ENCODE measurements around the gene METTL4.
A peak's percentile ranks its signal among the peaks of the same experiment; 100 is the strongest.
"Not testable (repeated sequence)": the region's sequence is repeated elsewhere in the genome, so short reads cannot be mapped to it uniquely, and the experiment has no call there.

The METTL4 gene

DNA sequence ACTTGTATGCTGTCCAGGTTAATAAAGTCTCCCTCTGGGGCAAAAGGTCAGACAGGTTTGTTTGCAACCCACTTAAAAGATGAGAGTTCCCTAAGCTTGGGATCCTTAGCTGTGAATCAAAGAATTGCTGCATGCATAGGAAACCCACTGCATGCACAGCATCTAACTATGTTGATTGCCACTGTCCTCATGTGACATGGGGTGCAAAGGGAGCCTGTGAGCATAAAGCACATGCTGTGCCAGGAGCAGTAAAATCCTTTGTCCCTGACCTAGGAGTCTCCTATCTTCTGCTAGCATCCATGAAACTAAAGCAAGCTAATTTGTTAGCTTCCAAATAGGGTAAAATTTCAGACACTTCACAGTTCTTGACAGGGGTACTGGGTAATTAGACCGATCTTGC lies 13.8 kb downstream of the METTL4 start:
- DNase-seq = no peak

GRCh38 chr18:2555895-2556294 lies 15.4 kb downstream of the METTL4 start:
- DNase-seq = no peak

DNA sequence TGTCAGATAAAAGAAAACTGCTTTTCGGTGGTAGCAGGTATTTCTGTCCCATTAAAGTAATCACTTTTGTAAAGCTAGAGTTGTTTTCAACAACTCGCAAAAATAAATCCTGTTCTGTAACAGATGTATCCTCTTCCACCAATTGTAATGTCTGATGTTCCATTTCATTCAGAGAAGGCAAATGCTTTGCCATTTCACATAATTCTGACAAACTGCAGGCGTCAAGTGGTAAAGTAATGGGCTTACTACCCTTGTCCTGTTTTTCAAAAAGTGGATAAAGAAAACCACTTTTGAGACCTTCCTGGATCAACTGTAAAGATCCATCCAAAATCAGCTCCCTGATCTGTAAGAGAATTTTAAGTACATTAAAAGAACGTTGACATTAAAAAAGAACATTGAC lies 16.6 kb downstream of the METTL4 start:
- DNase-seq = no peak

- DNase-seq = no peak
Measured at GRCh38 chr18:2551425-2551824, 19.9 kb downstream of the METTL4 start.

DNA sequence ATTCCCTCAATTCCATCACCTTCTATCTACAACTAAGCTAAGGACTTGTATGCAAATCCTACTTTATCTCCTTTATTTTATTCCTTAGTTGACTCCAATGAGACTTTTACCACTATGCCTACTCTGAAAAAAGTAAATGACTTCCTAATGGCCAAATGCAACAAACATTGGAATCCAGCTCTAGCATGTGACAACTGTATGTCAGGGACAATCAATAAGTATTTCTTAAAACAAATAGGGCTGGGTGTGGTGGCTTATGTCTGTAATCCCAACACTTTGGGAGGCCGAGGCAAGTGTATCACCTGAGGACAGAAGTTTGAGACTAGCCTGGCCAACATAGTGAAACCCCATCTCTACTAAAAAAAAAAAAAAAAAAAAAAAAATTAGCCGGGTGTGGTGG lies 21.8 kb downstream of the METTL4 start:
- DNase-seq = no peak

GRCh38 chr18:2547477-2548087 lies 23.7 kb downstream of the METTL4 start:
- DNase-seq = peak; percentile 21

DNA sequence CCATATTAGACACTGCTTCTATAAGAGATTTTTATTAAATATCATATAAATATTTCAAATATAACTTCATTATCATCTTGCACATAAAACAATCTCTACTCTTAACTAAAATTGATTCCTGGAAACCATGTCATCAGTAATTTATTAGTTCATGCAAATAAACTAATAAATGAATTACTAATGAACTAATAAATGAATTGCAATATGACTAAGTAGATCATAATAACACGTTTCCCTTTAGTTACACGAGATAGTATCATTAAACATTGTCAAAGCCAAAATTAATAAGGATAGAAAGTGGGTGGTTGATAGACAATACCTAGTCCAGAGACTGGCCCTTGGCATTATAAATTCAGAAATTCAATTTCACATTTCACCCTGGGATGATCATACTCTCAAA lies 26.1 kb downstream of the METTL4 start:
- no peak for DNase-seq

DNA sequence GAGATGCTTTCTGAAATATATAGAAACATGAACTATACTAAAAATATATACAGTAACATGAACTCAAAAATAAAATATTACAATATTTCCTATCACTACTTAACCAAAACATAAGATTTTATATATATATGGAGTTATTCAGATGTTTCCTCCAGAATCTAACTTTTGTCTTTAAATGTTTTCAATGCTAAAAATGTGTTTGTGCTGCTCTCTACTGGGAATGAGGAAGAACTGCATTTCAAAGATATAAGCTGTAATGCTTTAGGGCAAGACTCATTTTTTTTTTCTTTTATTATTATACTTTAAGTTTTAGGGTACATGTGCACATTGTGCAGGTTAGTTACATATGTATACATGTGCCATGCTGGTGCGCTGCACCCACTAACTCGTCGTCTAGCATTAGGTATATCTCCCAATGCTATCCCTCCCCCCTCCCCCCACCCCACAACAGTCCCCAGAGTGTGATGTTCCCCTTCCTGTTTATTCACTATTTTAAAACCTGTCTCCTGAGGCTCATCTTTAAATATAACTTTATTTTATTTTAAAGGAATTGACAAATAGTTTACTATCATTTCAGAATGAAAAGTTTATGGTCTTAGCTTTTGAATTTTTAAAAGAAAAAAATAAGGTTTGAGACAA lies 29.3 kb downstream of the METTL4 start:
- DNase-seq = not testable (repeated sequence)

- no peak for DNase-seq
Measured at GRCh38 chr18:2540575-2540974, 30.7 kb downstream of the METTL4 start.

DNA sequence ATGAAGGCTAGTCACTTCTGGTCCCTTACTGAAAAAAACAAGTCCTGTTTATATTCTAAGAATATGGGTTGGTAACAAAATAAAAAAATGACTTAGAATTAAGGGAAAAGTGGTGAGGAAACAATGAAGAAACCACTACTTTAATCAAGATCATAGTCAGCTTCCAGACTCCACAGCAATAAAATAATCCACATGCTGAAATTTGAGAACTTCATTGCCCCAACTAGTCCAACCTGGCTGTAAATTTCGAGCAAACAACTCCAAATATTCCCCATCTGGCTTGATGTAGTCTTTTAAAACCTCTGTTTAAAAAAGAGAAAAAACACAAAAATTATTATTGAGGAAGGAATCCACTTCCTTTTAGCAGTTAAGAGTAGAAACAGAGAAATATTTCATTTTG lies 32.5 kb downstream of the METTL4 start:
- DNase-seq = no peak

DNA sequence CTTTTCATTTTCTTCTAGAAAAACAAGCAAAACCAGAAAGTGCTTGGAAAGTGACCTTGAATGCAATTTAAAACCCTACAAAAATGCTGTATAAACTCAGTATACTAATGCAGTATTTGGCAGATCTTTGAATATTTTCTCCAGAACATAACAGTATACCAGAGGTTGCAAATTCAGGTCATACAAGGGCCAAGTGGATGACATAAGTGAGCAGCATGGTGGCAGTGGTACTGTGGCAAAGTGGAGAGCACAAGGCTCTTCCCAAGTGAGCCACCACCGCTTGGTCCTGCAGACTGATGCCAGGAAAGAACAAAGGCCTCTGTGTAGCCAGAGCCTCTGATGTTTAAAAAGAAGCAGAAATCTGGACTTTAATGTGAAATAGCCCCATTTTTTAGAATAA lies 33.1 kb downstream of the METTL4 start:
- no peak for DNase-seq

DNA sequence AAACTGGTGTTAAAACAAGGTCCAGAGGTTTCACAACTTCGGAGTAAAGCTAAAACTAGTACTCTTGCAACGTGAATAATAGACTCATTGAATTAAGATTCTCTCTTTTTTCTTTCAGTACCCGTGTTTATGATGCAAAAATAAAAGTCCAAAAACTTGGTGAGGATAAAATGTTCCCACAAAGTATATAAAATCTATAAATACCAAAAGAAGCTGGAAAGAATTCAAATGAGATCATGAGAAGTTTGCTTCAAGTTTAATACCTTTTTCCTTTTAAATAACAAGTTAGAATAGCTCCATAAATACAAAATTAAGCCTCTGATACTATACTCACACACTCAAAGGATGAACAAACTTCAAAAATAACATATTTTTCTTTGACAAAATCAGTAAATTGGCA lies 34.0 kb downstream of the METTL4 start:
- DNase-seq = no peak

GRCh38 chr18:2536493-2536892 lies 34.8 kb downstream of the METTL4 start:
- no peak for DNase-seq

GRCh38 chr18:2536063-2536462 lies 35.2 kb downstream of the METTL4 start:
- no peak for DNase-seq

GRCh38 chr18:2535419-2535910 lies 35.8 kb downstream of the METTL4 start:
- DNase-seq = no peak

- no peak for DNase-seq
Measured at GRCh38 chr18:2534906-2535305, 36.4 kb downstream of the METTL4 start.

GRCh38 chr18:2532797-2533196 lies 38.5 kb downstream of the METTL4 start:
- no peak for DNase-seq

GRCh38 chr18:2531751-2532150 lies 39.6 kb downstream of the METTL4 start:
- DNase-seq = no peak

GRCh38 chr18:2529154-2529553 lies 42.2 kb downstream of the METTL4 start:
- no peak for DNase-seq

DNA sequence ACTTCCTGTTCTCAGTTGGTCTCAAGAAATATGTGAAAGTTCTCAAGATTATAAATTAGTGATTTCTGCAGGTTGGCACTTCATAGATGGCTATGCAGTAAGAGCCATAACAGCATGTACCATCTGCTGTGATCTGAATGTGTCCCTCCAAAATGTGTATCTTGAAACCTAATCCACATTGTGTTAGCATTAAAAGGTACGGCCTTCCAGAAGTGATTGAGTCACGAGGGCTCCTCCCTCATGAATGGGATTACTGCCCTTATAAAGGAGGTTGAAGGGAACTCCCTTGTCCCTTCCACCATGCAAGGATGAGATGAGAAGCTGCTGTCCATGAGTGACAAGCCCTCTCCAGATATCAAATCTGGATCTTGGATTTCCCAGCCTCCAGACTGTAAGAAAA lies 45.0 kb downstream of the METTL4 start:
- no peak for DNase-seq

DNA sequence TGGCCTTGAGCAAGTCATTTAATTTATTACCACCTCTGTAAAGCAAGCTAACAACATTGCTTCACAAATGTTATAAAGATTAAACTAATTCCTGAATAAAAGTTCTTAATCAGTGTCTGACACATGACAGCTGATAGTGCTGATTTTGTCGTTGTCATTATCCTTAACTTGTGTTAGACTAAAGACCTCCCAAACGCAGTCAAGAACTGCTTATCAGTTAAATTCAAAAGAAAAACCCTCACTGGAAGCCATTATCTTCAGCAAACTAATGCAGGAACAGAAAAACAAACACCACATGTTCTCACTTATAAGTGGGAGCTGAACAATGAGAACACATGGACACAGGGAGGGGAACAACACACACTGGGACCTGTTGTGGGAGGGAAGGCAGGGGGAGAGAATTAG lies 46.5 kb downstream of the METTL4 start:
- not testable (repeated sequence) for DNase-seq

- DNase-seq = no peak
Measured at GRCh38 chr18:2522112-2522511, 49.2 kb downstream of the METTL4 start.

GRCh38 chr18:2518473-2518872 lies 52.8 kb downstream of the METTL4 start:
- DNase-seq = no peak

GRCh38 chr18:2515908-2516625 lies 55.2 kb downstream of the METTL4 start:
- no peak for DNase-seq

All from NCI-H1436 (cell line).